ENCODE data around the gene GPC6.

Gene GPC6

DNA sequence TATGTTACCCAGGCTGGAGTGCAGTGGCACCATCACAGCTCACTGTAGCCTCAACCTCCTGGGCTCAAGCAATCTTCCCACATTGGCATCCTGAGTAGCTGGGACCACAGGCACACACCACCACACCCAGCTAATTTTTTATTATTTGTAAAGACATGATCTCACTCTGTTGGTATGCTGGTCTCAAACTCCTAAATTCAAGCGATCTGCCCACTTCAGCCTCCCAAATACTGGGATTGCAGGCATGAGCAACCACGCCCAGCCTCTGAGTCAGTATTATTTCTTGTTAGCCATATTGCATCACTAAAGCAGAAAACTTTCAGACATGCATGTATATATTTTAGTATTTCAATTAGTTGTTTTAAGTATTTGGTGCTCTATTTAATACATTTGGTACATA, 376.4 kb downstream of the GPC6 start:
- TF ChIP-seq, protein P1, sequence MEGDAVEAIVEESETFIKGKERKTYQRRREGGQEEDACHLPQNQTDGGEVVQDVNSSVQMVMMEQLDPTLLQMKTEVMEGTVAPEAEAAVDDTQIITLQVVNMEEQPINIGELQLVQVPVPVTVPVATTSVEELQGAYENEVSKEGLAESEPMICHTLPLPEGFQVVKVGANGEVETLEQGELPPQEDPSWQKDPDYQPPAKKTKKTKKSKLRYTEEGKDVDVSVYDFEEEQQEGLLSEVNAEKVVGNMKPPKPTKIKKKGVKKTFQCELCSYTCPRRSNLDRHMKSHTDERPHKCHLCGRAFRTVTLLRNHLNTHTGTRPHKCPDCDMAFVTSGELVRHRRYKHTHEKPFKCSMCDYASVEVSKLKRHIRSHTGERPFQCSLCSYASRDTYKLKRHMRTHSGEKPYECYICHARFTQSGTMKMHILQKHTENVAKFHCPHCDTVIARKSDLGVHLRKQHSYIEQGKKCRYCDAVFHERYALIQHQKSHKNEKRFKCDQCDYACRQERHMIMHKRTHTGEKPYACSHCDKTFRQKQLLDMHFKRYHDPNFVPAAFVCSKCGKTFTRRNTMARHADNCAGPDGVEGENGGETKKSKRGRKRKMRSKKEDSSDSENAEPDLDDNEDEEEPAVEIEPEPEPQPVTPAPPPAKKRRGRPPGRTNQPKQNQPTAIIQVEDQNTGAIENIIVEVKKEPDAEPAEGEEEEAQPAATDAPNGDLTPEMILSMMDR (conservative IDR thresholded peaks at IDR 0.05; ENCODE audit: low read depth, low read length) = no peak
- H4K20me1 ChIP-seq (ENCODE audit: insufficient read depth) = no peaks in the 10 kb centered on the region
- no peak overlapping the region for H2AFZ ChIP-seq (ENCODE audit: low read depth)
- no peak overlapping the region for H3K4me2 ChIP-seq
- H3K9ac ChIP-seq = no peak overlapping the region
- no peaks in the 10 kb centered on the region for H3K79me2 ChIP-seq (ENCODE audit: insufficient read depth, low read depth)
- no peaks in the 10 kb centered on the region for H3K27me3 ChIP-seq (ENCODE audit: insufficient read depth, low read depth)
- no peaks in the 10 kb centered on the region for H3K4me1 ChIP-seq (ENCODE audit: low read depth, poor library complexity, severe bottlenecking)
- H3K4me3 ChIP-seq (IDR thresholded peaks at IDR 0.05; ENCODE audit: insufficient read depth, low read depth, low read length) = no peak overlapping the region
- no peaks in the 10 kb centered on the region for H3K36me3 ChIP-seq (ENCODE audit: insufficient read depth)
- no peak overlapping the region for H3K27ac ChIP-seq

- no peaks in the 10 kb centered on the region for H4K20me1 ChIP-seq (ENCODE audit: insufficient read depth)
- H2AFZ ChIP-seq (ENCODE audit: low read depth) = no peak overlapping the region
- no peak overlapping the region for H3K27ac ChIP-seq
- no peaks in the 10 kb centered on the region for H3K27me3 ChIP-seq (ENCODE audit: insufficient read depth, low read depth)
- H3K4me2 ChIP-seq = no peak overlapping the region
- H3K9ac ChIP-seq = no peak overlapping the region
- no peaks in the 10 kb centered on the region for H3K36me3 ChIP-seq (ENCODE audit: insufficient read depth)
- no peaks in the 10 kb centered on the region for H3K79me2 ChIP-seq (ENCODE audit: insufficient read depth, low read depth)
- no peak overlapping the region for H3K4me3 ChIP-seq (IDR thresholded peaks at IDR 0.05; ENCODE audit: insufficient read depth, low read depth, low read length)
- TF ChIP-seq, protein P1 (conservative IDR thresholded peaks at IDR 0.05; ENCODE audit: low read depth, low read length) = no peak
- no peaks in the 10 kb centered on the region for H3K4me1 ChIP-seq (ENCODE audit: low read depth, poor library complexity, severe bottlenecking)
Measured at GRCh38 chr13:93614776-93615175, 388.2 kb downstream of the GPC6 start.

DNA sequence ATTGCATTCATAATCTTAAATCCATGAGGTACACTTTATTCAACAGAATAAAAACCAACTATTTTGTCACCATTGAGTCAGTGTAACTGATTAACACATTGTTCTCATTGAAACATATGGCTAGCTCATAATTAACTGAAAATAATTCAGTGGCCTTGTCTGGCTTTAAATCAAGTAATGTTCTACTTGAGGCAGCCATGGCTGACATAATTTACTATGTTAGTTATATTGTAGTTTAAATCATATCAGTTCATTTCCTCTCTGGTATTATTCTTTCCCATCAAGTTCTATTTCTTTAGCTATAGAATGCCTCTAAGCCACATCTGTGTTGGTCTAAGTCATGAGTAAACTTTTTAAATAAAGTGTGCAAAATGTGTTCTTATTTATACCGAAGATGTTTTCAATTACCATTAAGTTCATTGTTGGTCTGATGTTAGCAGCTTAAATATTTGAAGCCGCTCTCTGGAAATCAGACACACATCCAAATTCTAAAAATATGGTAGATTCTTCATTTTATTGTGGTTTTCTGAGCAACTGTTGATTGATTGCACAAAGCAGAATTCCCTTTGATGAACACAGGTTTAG, 393.7 kb downstream of the GPC6 start:
- TF ChIP-seq, protein P1 (conservative IDR thresholded peaks at IDR 0.05; ENCODE audit: low read depth, low read length) = no peak
- Histone ChIP-seq H2AFZ (ENCODE audit: low read depth) (no peak overlapping the region), H3K79me2 (ENCODE audit: insufficient read depth, low read depth) (no peaks in the 10 kb centered on the region), H3K4me2 (no peak overlapping the region), H3K27me3 (ENCODE audit: insufficient read depth, low read depth) (no peaks in the 10 kb centered on the region), H3K4me1 (ENCODE audit: low read depth, poor library complexity, severe bottlenecking) (peaks cover 33% of the 10 kb centered on the region), H4K20me1 (ENCODE audit: insufficient read depth) (no peaks in the 10 kb centered on the region), H3K9ac (no peak overlapping the region), H3K4me3 (IDR thresholded peaks at IDR 0.05; ENCODE audit: insufficient read depth, low read depth, low read length) (no peak overlapping the region), H3K27ac (no peak overlapping the region), H3K36me3 (ENCODE audit: insufficient read depth) (no peaks in the 10 kb centered on the region)

- Histone ChIP-seq H3K9ac (no peak overlapping the region), H3K4me2 (no peak overlapping the region), H3K27me3 (ENCODE audit: insufficient read depth, low read depth) (no peaks in the 10 kb centered on the region), H4K20me1 (ENCODE audit: insufficient read depth) (no peaks in the 10 kb centered on the region), H2AFZ (ENCODE audit: low read depth) (no peak overlapping the region), H3K36me3 (ENCODE audit: insufficient read depth) (no peaks in the 10 kb centered on the region), H3K4me3 (IDR thresholded peaks at IDR 0.05; ENCODE audit: insufficient read depth, low read depth, low read length) (no peak overlapping the region), H3K27ac (no peak overlapping the region), H3K79me2 (ENCODE audit: insufficient read depth, low read depth) (no peaks in the 10 kb centered on the region), H3K4me1 (ENCODE audit: low read depth, poor library complexity, severe bottlenecking) (peaks cover 40% of the 10 kb centered on the region)
- TF ChIP-seq, protein P1 (conservative IDR thresholded peaks at IDR 0.05; ENCODE audit: low read depth, low read length) = no peak
Measured at GRCh38 chr13:93621051-93621450, 394.4 kb downstream of the GPC6 start.
